A673 (cell line): Measurements from ENCODE around the gene CPLX1. TPM values are rescaled to one million over a fixed set of nuclear protein-coding genes. Genes with fewer than 3 reads are reported as not detected.

Experiments
- Bru-seq: library from RNA; stranded (reverse); fragments of 400-500 nt; gene quantifications from one replicate; lab custom pipeline; 2021; lab: Mats Ljungman, UMichigan
- BruChase-seq, 2 experiments: library from RNA; stranded (reverse); fragments of 400-500 nt; gene quantifications; one replicate each; lab custom pipeline; 2021; lab: Mats Ljungman, UMichigan
- BruUV-seq: library from RNA; stranded (reverse); fragments of 400-500 nt; replicated peaks from 2 replicates; lab custom pipeline; 2021; lab: Mats Ljungman, UMichigan
- CTCF ChIA-PET: fragments of 300-600 bp; sonication (Branson Sonifier 250); formaldehyde crosslinking; loops from one replicate; lab custom pipeline; 2022; ENCODE audit warnings: antibody characterized with exemption; lab: Charles Lee
- POLR2A ChIA-PET: fragments of 300-600 bp; sonication (Branson Sonifier 250); formaldehyde crosslinking; loops from one replicate; lab custom pipeline; 2022; ENCODE audit warnings: antibody characterized with exemption; ENCODE audit not compliant: low non-redundant PET; lab: Charles Lee
- DNase-seq: peaks from one replicate; pipeline ENCODE4 v3.0.0-alpha.2; 2015; ENCODE audit warnings: low spot score
- H3K27ac ChIP-seq: fragments of 200-600 bp; sonication (generic); 2 replicates; pipeline ENCODE4 v1.5.1; 2016; ENCODE audit warnings: mixed run types, low read depth, mild to moderate bottlenecking, mixed read lengths, antibody characterized with exemption, low read length; ENCODE audit not compliant: poor library complexity, severe bottlenecking
- H3K27me3 ChIP-seq: fragments of 200-600 bp; sonication (generic); replicated peaks from 2 replicates; pipeline ENCODE4 v1.6.1; 2017; ENCODE audit warnings: mixed run types, low read depth, mild to moderate bottlenecking, mixed read lengths, antibody characterized with exemption, low read length; ENCODE audit not compliant: insufficient read depth, poor library complexity
- H3K36me3 ChIP-seq: fragments of 200-600 bp; sonication (generic); 2 replicates; pipeline ENCODE4 v1.6.1; 2016; ENCODE audit warnings: mixed run types, mild to moderate bottlenecking, mixed read lengths, antibody characterized with exemption, low read length; ENCODE audit not compliant: insufficient read depth, poor library complexity, severe bottlenecking
- H3K4me1 ChIP-seq: fragments of 200-600 bp; sonication (generic); 2 replicates; pipeline ENCODE4 v1.6.1; 2017; ENCODE audit warnings: mixed run types, mild to moderate bottlenecking, mixed read lengths, antibody characterized with exemption, low read length; ENCODE audit not compliant: insufficient read depth, poor library complexity, severe bottlenecking
- H3K4me3 ChIP-seq: fragments of 200-600 bp; sonication (generic); 2 replicates; pipeline ENCODE4 v1.5.1; 2016; ENCODE audit warnings: low read depth, mixed run types, mild to moderate bottlenecking, mixed read lengths, low read length; ENCODE audit not compliant: poor library complexity, severe bottlenecking
- H3K9me3 ChIP-seq: fragments of 200-600 bp; sonication (generic); 2 replicates; pipeline ENCODE4 v1.6.1; 2016; ENCODE audit warnings: mixed run types, low read depth, mild to moderate bottlenecking, mixed read lengths, antibody characterized with exemption, low read length; ENCODE audit not compliant: poor library complexity, severe bottlenecking
- EZH2 ChIP-seq: fragments of 200-600 bp; sonication (generic); IDR thresholded peaks from 2 replicates; pipeline ENCODE4 v1.6.1; 2017; ENCODE audit warnings: borderline replicate concordance, low read depth, mild to moderate bottlenecking, mixed read lengths, antibody characterized with exemption, low read length; ENCODE audit not compliant: poor library complexity, severe bottlenecking
- intact Hi-C: fragments of 100-400 bp; cut with micrococcal nuclease; formaldehyde crosslinking; loops from one replicate; pipeline ENCODE4 v1.10.0; 2022; ENCODE audit not compliant: unreplicated experiment
- long read RNA-seq: library from polyadenylated mRNA; stranded (forward); transcript quantifications from one replicate; pipeline ENCODE4 v2.0.0, GENCODE V29; 2022
- total RNA-seq: library from RNA; stranded (reverse); gene quantifications from 2 replicates; pipeline ENCODE4 v1.2.3, GENCODE V29; 2021
- TF ChIP-seq, protein P1 (sequence below): fragments of 300-800, 200-600 bp; sonication (generic); conservative IDR thresholded peaks from 2 replicates; pipeline ENCODE4 v1.5.1; 2017; ENCODE audit warnings: low read depth, mild to moderate bottlenecking, antibody characterized with exemption, low read length, moderate library complexity, mixed read lengths

Gene CPLX1
- total RNA-seq (4.6 and 6.6 TPM in 2 replicates), Bru-seq, nascent RNA (percentile 27 among the genes with signal in this experiment), BruChase-seq, experiment 1, labeled RNA remaining after a 2-hour chase (percentile 34 among the genes with signal in this experiment), BruChase-seq, experiment 2, labeled RNA remaining after a 6-hour chase (percentile 35 among the genes with signal in this experiment)
- long read RNA-seq, partial matches to known transcripts: 0 of 8 reads
- long read RNA-seq, other reads (novel, unspliced or antisense): 4 of 8 reads

DNA sequence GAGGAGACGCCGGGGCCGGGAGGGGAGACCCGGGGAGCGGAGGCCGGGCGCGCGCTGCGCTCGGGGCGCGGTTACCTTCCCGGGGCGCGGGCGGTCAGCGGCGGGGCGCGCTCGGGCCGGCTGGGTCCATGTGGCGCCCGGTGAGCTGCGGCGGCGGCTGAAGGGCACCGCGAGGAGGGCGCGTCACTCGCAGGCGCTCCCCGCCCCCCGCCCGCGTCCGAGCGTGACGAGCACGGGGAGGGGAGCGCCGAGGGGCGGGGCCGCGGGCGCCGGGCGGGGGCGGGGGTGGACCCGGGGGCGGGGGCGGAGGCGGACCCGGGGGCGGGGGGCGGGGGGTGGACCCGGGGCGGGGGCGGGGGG, at the start of gene CPLX1:
TSS of gene CPLX1 (minus strand) at position 159 of the 360 bp plus-strand sequence. CDS start 1,607 bp downstream, outside the sequence.
- no peaks in the 10 kb centered on the region for H3K9me3 ChIP-seq
- POLR2A ChIA-PET: no interaction called here
- DNase-seq: peak; percentile 62
- CTCF ChIA-PET: no interaction called here
- TF ChIP-seq, protein P1, sequence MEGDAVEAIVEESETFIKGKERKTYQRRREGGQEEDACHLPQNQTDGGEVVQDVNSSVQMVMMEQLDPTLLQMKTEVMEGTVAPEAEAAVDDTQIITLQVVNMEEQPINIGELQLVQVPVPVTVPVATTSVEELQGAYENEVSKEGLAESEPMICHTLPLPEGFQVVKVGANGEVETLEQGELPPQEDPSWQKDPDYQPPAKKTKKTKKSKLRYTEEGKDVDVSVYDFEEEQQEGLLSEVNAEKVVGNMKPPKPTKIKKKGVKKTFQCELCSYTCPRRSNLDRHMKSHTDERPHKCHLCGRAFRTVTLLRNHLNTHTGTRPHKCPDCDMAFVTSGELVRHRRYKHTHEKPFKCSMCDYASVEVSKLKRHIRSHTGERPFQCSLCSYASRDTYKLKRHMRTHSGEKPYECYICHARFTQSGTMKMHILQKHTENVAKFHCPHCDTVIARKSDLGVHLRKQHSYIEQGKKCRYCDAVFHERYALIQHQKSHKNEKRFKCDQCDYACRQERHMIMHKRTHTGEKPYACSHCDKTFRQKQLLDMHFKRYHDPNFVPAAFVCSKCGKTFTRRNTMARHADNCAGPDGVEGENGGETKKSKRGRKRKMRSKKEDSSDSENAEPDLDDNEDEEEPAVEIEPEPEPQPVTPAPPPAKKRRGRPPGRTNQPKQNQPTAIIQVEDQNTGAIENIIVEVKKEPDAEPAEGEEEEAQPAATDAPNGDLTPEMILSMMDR: no peak
- TF ChIP-seq EZH2: no peak
- peaks cover 6% of the 10 kb centered on the region for H3K4me1 ChIP-seq
- no TSS peak for BruUV-seq
- no peaks in the 10 kb centered on the region for H3K36me3 ChIP-seq
- H3K27ac ChIP-seq: no peak within 1 kb of the TSS
- intact Hi-C loops: no loop called here
- H3K27me3 ChIP-seq: peaks cover 15% of the 10 kb centered on the region
- H3K4me3 ChIP-seq: peak within 1 kb of the TSS; percentile 46

DNA sequence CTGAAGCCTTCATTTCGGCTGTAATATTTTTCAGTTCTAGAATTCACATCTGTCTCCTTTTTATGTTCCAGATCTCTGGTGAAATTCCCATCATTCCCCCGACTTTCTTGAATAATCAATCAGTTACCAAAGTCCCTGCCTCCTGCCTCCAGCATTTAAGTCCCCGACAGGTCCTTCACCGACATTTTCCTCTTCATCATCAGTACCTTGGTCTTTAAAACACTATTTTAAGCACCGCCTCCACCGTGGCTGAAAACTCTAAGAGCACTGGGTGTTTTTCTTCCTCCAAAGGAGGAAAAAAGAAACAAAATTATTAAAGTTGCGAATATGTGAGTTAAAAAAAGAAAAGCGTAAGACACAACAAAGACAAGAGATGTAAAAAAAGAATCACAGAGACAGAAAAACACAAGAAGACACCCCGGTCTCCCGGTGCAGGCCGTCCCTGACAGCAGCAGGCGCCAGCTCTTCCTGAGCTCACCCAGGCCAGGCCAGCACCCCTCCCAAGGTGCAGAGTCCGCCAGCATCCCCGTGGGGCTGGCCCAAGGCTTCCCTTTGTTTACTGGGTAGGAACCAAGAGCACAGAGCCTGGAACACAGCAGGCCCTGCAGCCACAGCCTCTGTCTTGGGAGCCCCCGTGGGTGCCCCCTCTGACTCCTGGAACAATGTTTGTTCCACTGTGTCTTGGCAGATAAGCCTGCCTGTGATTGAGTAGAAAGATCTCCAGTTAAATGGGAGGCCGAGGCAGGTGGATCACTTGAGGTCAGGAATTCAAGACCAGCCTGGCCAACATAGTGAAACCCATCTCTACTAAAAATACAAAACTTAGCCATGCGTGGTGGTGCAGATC, 49.3 kb upstream of the CPLX1 start:
- Histone ChIP-seq H3K9me3 (no peaks in the 10 kb centered on the region), H3K4me1 (no peaks in the 10 kb centered on the region), H3K4me3 (no peak overlapping the region), H3K27me3 (no peaks in the 10 kb centered on the region), H3K36me3 (peaks cover 12% of the 10 kb centered on the region), H3K27ac (no peak overlapping the region)
- no TSS peak for BruUV-seq
- POLR2A ChIA-PET: no interaction called here
- intact Hi-C loops: no loop called here
- DNase-seq: no peak
- CTCF ChIA-PET: no interaction called here
- TF ChIP-seq, protein P1: no peak
- TF ChIP-seq EZH2: no peak

DNA sequence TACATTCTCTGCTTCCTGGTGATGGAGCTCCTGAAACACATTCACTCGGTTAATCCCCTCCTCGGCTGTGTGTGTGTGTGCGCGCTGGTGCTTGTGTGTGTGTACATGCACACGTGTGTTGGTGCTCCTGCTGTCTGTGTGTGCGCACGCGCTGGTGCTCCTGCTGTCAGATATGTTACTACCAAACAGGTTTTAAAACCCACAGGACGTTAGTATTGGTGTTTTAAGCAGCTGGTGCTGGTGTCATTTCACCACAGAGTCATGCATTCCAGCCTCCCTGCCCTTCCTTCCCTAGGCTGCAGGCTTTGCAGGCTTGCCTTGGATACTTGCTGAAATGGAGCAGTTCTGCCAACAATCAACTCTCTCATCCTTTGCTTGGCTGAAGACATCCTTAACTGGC, 48.1 kb upstream of the CPLX1 start:
- POLR2A ChIA-PET: no interaction called here
- CTCF ChIA-PET: no interaction called here
- Histone ChIP-seq H3K9me3 (no peaks in the 10 kb centered on the region), H3K4me1 (no peaks in the 10 kb centered on the region), H3K27ac (no peak overlapping the region), H3K4me3 (no peak overlapping the region), H3K36me3 (peaks cover 12% of the 10 kb centered on the region), H3K27me3 (no peaks in the 10 kb centered on the region)
- no peak for DNase-seq
- TF ChIP-seq EZH2: no peak
- TF ChIP-seq, protein P1: no peak
- intact Hi-C loops: no loop called here
- no TSS peak for BruUV-seq
